HepG2 (cell line): Measurements from ENCODE around the gene RPL18. TPM values are rescaled to one million over a fixed set of nuclear protein-coding genes. Genes with fewer than 3 reads are reported as not detected.

Experiments used
- ADNP ChIP-seq: sonication (generic); formaldehyde crosslinking; IDR thresholded peaks from 2 replicates; pipeline ENCODE4 v1.4.0; 2020; ENCODE audit warnings: missing genetic modification reagents
- DPF2 ChIP-seq: sonication (generic); formaldehyde crosslinking; IDR thresholded peaks from 2 replicates; pipeline ENCODE4 v1.4.0; 2020; ENCODE audit warnings: mild to moderate bottlenecking, low read depth, missing genetic modification reagents, borderline replicate concordance
- GPN1 ChIP-seq: sonication (generic); formaldehyde crosslinking; IDR thresholded peaks from 2 replicates; pipeline ENCODE4 v1.5.1; 2020; ENCODE audit warnings: missing genetic modification reagents, borderline replicate concordance
- GZF1 ChIP-seq: sonication (generic); formaldehyde crosslinking; IDR thresholded peaks from 2 replicates; pipeline ENCODE4 v1.5.1; 2020; ENCODE audit warnings: mild to moderate bottlenecking, missing genetic modification reagents
- HMG20A ChIP-seq: IDR thresholded peaks from 2 replicates; pipeline ENCODE4 v1.6.1; 2016; ENCODE audit warnings: borderline replicate concordance
- LCORL ChIP-seq, 2 experiments: fragments of 450-650 bp in 1 of 2; sonication (generic) in 1 of 2; formaldehyde crosslinking in 1 of 2; IDR thresholded peaks; 2 replicates each; pipeline versions ENCODE4 v1.5.0 to v1.6.1; 2017 to 2020; ENCODE audit warnings: antibody characterized with exemption in 1 of 2, missing genetic modification reagents in 1 of 2
- NBN ChIP-seq: fragments of 450-650 bp; conservative IDR thresholded peaks from 2 replicates; pipeline ENCODE4 v1.6.1; 2017
- ONECUT2 ChIP-seq: sonication (generic); formaldehyde crosslinking; IDR thresholded peaks from 2 replicates; pipeline ENCODE4 v1.4.0; 2020; ENCODE audit warnings: missing genetic modification reagents
- PCBP1 ChIP-seq: fragments of 200-400 bp; formaldehyde crosslinking; IDR thresholded peaks from 2 replicates; pipeline ENCODE4 v1.6.1; 2017; ENCODE audit warnings: mild to moderate bottlenecking, low read depth, low read length, borderline replicate concordance
- RARG ChIP-seq: sonication (generic); formaldehyde crosslinking; IDR thresholded peaks from 2 replicates; pipeline ENCODE4 v1.4.0; 2020; ENCODE audit warnings: low read depth, mild to moderate bottlenecking, missing genetic modification reagents
- RBM22 ChIP-seq: fragments of 200-400 bp; formaldehyde crosslinking; optimal IDR thresholded peaks from 2 replicates; pipeline ENCODE3; 2017; ENCODE audit warnings: mild to moderate bottlenecking, low read length, moderate library complexity
- RCOR2 ChIP-seq: IDR thresholded peaks from 2 replicates; pipeline ENCODE4 v1.6.1; 2016; ENCODE audit warnings: missing biosample characterization, missing genetic modification reagents
- SMAD3 ChIP-seq: sonication (generic); formaldehyde crosslinking; IDR thresholded peaks from 2 replicates; pipeline ENCODE4 v1.4.0; 2020; ENCODE audit warnings: missing genetic modification reagents
- ZNF10 ChIP-seq: sonication (generic); formaldehyde crosslinking; IDR thresholded peaks from 2 replicates; pipeline ENCODE4 v1.4.0; 2020; ENCODE audit warnings: mild to moderate bottlenecking, low read depth, missing genetic modification reagents, borderline replicate concordance
- ZNF292 ChIP-seq: sonication (generic); formaldehyde crosslinking; IDR thresholded peaks from 2 replicates; pipeline ENCODE4 v1.8.1; 2022; ENCODE audit warnings: mild to moderate bottlenecking, low read depth, missing genetic modification reagents, borderline replicate concordance
- ZNF652 ChIP-seq: IDR thresholded peaks from 2 replicates; pipeline ENCODE4 v1.6.1; 2016; ENCODE audit warnings: low read depth, borderline replicate concordance
- ZNF678 ChIP-seq: sonication (generic); formaldehyde crosslinking; IDR thresholded peaks from 2 replicates; pipeline ENCODE4 v1.4.0; 2020; ENCODE audit warnings: mild to moderate bottlenecking, missing genetic modification reagents
- polyA plus RNA-seq, 8 experiments: library from polyadenylated mRNA; depleted of rRNA in 3 of 8; stranded (reverse) in 7 of 8; unstranded in 1 of 8; fragments of >200 nt; fragmentation: Illumina TruSeq in 4 of 8; extraction: Trizol in 4 of 8; gene quantifications; 2 replicates each; pipeline versions ENCODE4 v1.2.1 to v1.2.3, GENCODE V29; 2011 to 2016; ENCODE audit warnings: low read depth in 4 of 8, missing spikeins in 1 of 8, mixed read lengths in 1 of 8; ENCODE audit not compliant: insufficient read depth in 1 of 8
- total RNA-seq, 5 experiments: library from RNA; depleted of rRNA; stranded (reverse); fragments of >200 nt; fragmentation: Illumina TruSeq; extraction: Trizol; gene quantifications; 2 replicates each; pipeline ENCODE4 v1.2.3, GENCODE V29; 2016; ENCODE audit warnings: low read depth in 1 of 5
- TF ChIP-seq, protein P1 (sequence below): sonication (generic); formaldehyde crosslinking; IDR thresholded peaks from 2 replicates; pipeline ENCODE4 v1.4.0; 2020; ENCODE audit warnings: missing genetic modification reagents
- TF ChIP-seq, protein P2 (sequence below): sonication (generic); formaldehyde crosslinking; IDR thresholded peaks from 2 replicates; pipeline ENCODE4 v1.5.0; 2020; ENCODE audit warnings: missing genetic modification reagents
- TF ChIP-seq, protein P3 (sequence below): sonication (generic); formaldehyde crosslinking; IDR thresholded peaks from 2 replicates; pipeline ENCODE4 v1.8.1; 2023; ENCODE audit warnings: mild to moderate bottlenecking, missing genetic modification reagents
- TF ChIP-seq, protein P4 (sequence below): sonication (generic); formaldehyde crosslinking; IDR thresholded peaks from 2 replicates; pipeline ENCODE4 v1.8.0; 2022; ENCODE audit warnings: missing genetic modification reagents, mild to moderate bottlenecking, borderline replicate concordance
- TF ChIP-seq, protein P5 (sequence below): sonication (generic); formaldehyde crosslinking; IDR thresholded peaks from 2 replicates; pipeline ENCODE4 v1.4.0; 2020; ENCODE audit warnings: missing genetic modification reagents
- TF ChIP-seq, protein P6 (sequence below): sonication (generic); formaldehyde crosslinking; IDR thresholded peaks from 2 replicates; pipeline ENCODE4 v1.4.0; 2020; ENCODE audit warnings: missing genetic modification reagents, mild to moderate bottlenecking, borderline replicate concordance

The RPL18 gene
- total and polyA plus RNA-seq, 2 of the 13 experiments (the other 11 are each of a cell fraction or from before 2014, with no cell fraction given), result 1,485 to 1,639 TPM

DNA sequence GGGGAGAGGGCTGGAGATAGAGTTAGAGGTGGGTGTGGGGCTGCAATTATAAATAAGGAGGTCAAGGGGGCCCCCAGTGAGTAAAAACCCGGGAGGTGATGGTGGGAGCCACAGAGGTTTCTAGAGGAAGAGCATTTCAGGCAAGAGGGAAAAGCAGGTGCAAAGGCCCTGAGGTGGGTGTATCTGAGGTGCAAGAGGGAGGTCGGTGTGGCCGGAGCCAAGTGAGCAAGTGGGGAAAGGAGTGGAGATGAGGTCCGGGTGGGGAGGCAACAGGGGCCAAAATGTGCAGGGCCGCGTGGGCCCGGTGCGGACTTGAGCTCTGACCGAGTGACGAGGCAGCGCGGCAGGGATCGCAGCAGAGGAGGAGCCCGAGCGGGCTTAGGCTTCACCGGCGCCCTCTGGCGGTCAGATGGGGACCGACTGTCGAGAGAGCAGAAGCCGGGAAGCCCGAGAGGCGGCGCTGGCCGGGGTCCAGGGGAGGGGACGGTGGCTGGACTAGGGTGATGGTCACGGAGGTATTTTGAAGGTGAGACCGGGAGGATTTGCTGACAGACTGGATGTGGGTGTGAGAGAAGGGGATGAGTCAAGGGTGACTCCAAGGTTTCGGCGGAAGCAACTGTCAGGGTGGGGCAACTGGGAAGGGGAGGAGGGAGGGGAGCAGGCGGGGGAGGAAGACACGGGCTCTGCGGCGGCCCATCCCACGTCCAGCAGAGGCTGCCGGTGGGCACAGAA is 30.1 kb downstream of the RPL18 start (continued):
- TF ChIP-seq RCOR2 (CRISPR knock-in tag) (peak; percentile 74), GPN1 (CRISPR knock-in tag) (no peak), ONECUT2 (no peak), ADNP (CRISPR knock-in tag) (peak; percentile 65; the same call in 1 of the 2 replicates), ZNF652 (CRISPR knock-in tag) (no peak), SMAD3 (CRISPR knock-in tag) (no peak), RBM22 (no peak), DPF2 (CRISPR knock-in tag) (no peak), ZNF10 (CRISPR knock-in tag) (no peak), NBN (no peak), ZNF292 (CRISPR knock-in tag) (no peak), PCBP1 (peak; percentile 79; the same call in 1 of the 2 replicates), LCORL (IDR thresholded peaks at IDR 0.05) (no peak), LCORL (CRISPR knock-in tag; IDR thresholded peaks at IDR 0.05) (peak; percentile 38; the same call in 1 of the 2 replicates), GZF1 (CRISPR knock-in tag) (no peak), RARG (no peak), ZNF678 (CRISPR knock-in tag) (no peak), HMG20A (CRISPR knock-in tag) (no peak)
- TF ChIP-seq, protein P1, sequence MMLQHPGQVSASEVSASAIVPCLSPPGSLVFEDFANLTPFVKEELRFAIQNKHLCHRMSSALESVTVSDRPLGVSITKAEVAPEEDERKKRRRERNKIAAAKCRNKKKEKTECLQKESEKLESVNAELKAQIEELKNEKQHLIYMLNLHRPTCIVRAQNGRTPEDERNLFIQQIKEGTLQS, result no peak
- TF ChIP-seq, protein P2, sequence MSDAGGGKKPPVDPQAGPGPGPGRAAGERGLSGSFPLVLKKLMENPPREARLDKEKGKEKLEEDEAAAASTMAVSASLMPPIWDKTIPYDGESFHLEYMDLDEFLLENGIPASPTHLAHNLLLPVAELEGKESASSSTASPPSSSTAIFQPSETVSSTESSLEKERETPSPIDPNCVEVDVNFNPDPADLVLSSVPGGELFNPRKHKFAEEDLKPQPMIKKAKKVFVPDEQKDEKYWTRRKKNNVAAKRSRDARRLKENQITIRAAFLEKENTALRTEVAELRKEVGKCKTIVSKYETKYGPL, result no peak
- TF ChIP-seq, protein P3, sequence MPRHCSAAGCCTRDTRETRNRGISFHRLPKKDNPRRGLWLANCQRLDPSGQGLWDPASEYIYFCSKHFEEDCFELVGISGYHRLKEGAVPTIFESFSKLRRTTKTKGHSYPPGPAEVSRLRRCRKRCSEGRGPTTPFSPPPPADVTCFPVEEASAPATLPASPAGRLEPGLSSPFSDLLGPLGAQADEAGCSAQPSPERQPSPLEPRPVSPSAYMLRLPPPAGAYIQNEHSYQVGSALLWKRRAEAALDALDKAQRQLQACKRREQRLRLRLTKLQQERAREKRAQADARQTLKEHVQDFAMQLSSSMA, result no peak
- TF ChIP-seq, protein P4, sequence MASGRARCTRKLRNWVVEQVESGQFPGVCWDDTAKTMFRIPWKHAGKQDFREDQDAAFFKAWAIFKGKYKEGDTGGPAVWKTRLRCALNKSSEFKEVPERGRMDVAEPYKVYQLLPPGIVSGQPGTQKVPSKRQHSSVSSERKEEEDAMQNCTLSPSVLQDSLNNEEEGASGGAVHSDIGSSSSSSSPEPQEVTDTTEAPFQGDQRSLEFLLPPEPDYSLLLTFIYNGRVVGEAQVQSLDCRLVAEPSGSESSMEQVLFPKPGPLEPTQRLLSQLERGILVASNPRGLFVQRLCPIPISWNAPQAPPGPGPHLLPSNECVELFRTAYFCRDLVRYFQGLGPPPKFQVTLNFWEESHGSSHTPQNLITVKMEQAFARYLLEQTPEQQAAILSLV (CRISPR knock-in tag), result no peak
- TF ChIP-seq, protein P5, sequence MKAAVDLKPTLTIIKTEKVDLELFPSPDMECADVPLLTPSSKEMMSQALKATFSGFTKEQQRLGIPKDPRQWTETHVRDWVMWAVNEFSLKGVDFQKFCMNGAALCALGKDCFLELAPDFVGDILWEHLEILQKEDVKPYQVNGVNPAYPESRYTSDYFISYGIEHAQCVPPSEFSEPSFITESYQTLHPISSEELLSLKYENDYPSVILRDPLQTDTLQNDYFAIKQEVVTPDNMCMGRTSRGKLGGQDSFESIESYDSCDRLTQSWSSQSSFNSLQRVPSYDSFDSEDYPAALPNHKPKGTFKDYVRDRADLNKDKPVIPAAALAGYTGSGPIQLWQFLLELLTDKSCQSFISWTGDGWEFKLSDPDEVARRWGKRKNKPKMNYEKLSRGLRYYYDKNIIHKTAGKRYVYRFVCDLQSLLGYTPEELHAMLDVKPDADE (CRISPR knock-in tag), result no peak
- TF ChIP-seq, protein P6, sequence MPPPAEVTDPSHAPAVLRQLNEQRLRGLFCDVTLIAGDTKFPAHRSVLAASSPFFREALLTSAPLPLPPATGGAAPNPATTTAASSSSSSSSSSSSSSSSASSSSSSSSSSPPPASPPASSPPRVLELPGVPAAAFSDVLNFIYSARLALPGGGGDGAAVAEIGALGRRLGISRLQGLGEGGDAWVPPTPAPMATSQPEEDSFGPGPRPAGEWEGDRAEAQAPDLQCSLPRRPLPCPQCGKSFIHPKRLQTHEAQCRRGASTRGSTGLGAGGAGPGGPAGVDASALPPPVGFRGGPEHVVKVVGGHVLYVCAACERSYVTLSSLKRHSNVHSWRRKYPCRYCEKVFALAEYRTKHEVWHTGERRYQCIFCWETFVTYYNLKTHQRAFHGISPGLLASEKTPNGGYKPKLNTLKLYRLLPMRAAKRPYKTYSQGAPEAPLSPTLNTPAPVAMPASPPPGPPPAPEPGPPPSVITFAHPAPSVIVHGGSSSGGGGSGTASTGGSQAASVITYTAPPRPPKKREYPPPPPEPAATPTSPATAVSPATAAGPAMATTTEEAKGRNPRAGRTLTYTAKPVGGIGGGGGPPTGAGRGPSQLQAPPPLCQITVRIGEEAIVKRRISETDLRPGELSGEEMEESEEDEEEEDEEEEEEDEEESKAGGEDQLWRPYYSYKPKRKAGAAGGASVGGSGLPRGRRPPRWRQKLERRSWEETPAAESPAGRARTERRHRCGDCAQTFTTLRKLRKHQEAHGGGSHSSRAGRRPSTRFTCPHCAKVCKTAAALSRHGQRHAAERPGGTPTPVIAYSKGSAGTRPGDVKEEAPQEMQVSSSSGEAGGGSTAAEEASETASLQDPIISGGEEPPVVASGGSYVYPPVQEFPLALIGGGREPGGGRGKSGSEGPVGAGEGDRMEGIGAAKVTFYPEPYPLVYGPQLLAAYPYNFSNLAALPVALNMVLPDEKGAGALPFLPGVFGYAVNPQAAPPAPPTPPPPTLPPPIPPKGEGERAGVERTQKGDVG (CRISPR knock-in tag), result no peak
